ENCODE measurements around the gene PPP6R3.
"Not testable (repeated sequence)": the region's sequence is repeated elsewhere in the genome, so short reads cannot be mapped to it uniquely, and the experiment has no call there.

PPP6R3 gene, protein sequence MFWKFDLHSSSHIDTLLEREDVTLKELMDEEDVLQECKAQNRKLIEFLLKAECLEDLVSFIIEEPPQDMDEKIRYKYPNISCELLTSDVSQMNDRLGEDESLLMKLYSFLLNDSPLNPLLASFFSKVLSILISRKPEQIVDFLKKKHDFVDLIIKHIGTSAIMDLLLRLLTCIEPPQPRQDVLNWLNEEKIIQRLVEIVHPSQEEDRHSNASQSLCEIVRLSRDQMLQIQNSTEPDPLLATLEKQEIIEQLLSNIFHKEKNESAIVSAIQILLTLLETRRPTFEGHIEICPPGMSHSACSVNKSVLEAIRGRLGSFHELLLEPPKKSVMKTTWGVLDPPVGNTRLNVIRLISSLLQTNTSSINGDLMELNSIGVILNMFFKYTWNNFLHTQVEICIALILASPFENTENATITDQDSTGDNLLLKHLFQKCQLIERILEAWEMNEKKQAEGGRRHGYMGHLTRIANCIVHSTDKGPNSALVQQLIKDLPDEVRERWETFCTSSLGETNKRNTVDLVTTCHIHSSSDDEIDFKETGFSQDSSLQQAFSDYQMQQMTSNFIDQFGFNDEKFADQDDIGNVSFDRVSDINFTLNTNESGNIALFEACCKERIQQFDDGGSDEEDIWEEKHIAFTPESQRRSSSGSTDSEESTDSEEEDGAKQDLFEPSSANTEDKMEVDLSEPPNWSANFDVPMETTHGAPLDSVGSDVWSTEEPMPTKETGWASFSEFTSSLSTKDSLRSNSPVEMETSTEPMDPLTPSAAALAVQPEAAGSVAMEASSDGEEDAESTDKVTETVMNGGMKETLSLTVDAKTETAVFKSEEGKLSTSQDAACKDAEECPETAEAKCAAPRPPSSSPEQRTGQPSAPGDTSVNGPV

DNA sequence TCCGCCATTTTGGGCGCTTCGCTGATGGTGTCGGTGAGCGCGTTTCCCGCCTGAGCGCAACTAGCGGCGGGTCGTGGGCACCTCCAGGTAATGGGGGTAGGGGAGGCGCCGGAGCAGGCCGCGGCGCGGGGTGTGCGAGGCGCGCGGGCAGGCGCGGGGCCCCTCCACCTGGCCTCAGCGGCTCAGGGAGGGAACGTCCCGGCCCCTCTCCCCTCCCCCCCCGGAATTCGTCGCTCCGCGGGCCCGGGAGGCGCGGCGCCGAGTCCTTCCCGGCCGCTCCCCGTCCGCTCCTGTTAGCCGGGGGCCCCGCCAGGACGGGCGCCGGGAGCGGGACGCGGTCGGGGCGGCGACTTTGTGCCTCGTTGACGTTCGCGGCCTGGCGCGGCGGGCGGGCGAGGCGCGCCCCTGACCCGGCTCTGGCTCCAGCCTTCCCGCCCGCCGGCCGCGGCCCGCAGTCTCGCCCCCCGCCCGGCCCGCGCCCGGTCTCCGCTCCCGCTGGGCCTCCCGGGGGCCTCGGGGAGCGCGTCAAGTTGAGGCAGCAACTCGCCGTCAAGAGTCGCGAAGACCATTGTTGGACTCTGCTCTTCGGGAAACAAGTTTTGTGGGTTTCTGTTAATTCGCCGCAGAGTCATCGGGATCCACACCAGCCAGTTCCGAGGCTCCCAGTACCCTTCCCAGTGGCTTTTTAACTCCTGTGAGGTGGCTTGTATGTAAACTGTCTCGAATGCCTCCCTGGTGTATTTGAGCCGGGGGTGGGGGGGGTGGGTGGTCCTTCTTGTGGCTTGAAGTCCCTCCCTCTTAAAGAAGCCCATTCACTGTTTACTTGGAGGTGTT is at the start of gene PPP6R3:
PPP6R3 (plus strand) TSS at position 12 of the 834 bp plus-strand sequence. CDS start 76,913 bp downstream, outside the sequence.
- DNase-seq: peak; percentile 42

DNA sequence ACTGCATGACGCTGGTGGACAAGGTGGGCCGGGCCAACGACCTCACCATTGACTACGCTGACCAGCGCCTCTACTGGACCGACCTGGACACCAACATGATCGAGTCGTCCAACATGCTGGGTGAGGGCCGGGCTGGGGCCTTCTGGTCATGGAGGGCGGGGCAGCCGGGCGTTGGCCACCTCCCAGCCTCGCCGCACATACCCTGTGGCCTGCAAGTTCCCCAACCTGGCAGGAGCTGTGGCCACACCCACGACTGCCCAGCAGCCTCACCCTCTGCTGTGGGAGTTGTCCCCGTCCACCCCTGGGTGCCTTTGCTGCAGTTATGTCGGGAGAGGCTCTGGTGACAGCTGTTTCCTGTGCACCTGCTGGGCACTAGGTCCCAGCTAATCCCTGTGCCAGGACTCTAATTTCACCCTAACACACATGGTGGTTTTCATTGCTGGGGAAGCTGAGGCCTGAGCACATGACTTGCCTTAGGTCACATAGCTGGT is 49.0 kb upstream of the PPP6R3 start:
- DNase-seq: no peak

DNA sequence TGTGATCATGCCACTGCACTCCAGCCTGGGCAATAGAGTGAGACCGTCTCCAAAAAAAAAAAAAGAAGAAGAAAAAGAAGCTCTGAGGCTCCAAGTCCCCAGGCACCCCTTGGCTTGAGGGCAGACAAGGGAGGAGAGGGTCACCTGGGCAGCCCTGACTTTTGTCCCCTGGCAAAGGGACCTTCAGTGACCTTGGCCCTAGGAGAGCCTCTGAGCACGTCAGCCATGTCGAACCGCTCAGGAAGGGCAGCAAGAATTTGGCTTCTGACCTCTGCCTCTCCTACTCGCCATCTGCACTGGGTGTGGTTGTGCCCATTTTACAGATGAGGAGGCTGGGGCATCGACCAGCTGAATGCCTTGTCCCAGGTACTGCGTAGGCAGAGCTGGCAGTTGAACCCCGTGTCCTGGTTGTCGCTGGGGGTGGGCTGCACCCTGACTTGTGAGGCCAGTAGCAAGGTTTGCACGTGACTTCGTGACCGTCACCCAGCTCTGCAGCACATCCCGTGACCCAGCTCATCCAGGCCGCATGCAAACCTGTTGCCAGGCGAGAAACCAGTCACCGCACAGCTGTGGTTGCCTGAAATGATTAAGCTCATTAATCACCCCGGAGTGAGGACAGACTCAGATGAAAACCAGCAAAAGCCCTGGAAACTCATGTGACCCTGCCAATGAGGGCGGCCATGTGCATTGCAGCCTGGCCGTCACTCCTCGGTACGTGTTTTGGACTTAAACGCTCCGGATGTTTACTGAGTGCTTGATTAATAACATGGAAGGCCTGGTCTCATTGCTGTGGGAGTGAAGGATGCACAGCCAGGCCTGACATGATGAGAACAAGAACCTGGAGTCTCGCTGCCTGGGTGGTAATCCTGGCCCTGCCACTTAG is 47.7 kb upstream of the PPP6R3 start:
- DNase-seq: no peak

DNA sequence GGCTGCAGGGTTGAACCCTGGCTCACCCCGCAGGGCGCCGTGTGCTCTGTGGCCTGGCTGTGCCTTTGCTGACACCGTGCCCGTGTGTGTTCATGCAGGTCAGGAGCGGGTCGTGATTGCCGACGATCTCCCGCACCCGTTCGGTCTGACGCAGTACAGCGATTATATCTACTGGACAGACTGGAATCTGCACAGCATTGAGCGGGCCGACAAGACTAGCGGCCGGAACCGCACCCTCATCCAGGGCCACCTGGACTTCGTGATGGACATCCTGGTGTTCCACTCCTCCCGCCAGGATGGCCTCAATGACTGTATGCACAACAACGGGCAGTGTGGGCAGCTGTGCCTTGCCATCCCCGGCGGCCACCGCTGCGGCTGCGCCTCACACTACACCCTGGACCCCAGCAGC is 47.0 kb upstream of the PPP6R3 start:
- DNase-seq: no peak

DNA sequence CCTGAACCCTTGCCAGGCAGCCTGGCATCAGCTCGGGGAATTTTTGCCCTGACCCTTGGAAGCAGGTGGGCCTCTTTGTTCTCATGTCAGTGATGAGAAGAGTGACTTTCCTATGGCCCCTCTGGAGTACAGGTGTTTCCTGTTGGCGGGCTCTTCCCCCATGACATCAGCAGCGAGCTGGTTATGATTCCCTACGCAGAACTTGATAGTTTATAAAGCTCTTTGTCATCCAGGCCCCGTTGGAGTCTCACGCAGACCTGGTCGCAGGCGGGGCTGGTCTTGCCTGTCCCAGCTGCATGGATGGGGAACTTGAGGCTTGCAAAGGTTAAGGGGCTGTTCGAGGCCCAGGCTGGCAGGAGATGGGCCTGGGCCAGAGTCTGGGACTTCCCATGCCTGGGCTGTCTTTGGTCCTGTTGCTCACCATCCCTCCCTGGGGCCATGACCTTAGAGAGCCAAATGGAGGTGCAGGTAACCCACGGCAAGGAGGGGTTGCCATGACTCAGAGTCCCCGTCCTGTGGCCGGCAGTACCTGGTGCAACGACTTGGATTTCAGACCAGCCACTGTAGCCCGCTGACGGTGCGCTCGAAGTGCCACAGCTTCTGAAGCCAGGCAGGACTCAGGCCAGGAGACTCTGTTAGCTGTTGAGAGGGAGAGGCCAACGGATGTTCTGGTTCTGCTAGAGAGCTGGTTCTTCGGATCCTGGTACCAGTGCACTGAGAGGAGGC is 45.9 kb upstream of the PPP6R3 start:
- DNase-seq: no peak

DNA sequence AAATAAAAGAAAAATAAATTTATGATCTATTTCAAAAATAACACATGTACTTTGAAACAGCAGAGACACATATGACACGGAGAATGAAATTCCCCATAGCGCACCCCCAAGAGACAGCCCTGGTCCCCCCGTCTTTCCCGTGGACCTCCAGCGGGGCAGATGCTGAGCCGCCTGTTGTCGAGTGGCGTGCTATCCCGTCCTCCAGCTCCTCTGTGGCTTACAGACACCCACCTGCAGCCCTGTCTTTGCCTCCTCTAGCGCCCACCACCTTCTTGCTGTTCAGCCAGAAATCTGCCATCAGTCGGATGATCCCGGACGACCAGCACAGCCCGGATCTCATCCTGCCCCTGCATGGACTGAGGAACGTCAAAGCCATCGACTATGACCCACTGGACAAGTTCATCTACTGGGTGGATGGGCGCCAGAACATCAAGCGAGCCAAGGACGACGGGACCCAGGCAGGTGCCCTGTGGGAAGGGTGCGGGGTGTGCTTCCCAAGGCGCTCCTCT is 44.4 kb upstream of the PPP6R3 start:
- DNase-seq: no peak

DNA sequence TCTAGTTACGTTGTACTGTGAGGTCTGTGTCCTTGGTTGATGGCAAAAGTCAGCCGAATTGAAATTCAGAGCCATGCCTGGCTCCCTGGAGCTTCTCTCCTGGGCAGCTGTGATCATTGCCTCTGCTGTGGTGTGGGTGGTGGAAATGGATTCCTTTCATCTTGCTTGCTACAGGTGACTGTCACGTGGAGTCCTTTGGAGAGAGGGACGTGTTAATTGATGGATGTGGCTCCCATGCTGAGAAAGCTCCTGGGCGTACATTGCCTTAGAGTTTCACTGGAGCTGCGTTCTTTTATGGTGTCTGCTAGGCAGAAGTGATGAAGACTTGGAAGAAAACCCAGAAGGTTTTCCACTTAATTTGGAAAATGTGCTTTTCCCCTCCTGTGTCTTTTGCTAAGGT is 41.9 kb upstream of the PPP6R3 start:
- no peak for DNase-seq

DNA sequence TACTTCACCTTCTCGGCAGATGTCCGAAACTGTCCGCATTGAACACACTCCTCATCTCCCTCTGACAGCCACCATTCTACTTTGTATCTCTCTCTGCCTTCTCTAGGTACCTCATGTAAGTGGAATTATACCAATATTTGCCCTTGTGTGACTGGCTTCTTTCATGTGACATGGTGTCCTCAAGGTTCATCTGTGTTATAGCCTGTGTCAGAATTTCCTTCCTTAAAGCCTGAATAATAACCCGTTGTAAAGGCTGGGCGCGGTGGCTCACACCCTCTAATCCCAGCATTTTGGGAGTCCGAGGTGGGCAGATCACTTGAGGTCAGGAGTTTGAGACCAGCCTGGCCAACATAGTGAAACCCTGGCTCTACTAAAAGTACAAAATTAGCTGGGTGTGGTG is 40.4 kb upstream of the PPP6R3 start:
- DNase-seq: no peak

DNA sequence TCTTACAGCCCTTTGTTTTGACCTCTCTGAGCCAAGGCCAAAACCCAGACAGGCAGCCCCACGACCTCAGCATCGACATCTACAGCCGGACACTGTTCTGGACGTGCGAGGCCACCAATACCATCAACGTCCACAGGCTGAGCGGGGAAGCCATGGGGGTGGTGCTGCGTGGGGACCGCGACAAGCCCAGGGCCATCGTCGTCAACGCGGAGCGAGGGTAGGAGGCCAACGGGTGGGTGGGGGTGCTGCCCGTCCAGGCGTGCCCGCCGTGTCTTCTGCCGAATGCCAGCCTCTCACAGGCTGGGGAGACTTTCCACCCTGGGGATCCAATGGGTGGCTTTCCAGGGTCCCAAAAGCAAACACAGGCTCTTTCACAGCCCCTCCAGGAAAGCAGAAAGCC is 37.1 kb upstream of the PPP6R3 start:
- DNase-seq: no peak

DNA sequence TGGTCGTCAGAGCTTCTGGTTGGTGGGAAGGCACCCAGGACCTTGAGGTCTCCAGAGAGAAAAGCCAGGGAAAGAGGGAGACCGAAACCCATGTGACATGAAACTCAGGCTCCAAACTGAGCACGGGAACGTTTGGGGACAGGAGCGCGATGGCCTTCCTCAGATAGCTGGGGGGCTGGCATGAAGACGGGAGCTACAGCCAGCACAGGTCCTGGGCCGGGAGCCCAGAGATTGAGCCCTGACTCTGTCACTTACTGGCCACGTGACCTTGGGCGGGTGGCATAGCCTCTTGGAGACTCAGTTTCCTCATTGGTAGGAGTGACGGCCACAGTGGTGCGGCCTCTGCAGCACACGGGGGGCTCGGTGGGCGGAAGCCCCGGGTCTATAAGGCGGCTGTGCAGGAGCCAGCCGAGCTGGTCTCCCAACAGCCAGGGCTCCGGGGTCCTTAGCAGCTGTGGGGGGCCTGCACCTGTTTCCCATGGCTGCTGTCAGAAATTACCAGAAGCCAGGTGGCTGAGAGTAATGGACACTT is 36.4 kb upstream of the PPP6R3 start:
- no peak for DNase-seq

DNA sequence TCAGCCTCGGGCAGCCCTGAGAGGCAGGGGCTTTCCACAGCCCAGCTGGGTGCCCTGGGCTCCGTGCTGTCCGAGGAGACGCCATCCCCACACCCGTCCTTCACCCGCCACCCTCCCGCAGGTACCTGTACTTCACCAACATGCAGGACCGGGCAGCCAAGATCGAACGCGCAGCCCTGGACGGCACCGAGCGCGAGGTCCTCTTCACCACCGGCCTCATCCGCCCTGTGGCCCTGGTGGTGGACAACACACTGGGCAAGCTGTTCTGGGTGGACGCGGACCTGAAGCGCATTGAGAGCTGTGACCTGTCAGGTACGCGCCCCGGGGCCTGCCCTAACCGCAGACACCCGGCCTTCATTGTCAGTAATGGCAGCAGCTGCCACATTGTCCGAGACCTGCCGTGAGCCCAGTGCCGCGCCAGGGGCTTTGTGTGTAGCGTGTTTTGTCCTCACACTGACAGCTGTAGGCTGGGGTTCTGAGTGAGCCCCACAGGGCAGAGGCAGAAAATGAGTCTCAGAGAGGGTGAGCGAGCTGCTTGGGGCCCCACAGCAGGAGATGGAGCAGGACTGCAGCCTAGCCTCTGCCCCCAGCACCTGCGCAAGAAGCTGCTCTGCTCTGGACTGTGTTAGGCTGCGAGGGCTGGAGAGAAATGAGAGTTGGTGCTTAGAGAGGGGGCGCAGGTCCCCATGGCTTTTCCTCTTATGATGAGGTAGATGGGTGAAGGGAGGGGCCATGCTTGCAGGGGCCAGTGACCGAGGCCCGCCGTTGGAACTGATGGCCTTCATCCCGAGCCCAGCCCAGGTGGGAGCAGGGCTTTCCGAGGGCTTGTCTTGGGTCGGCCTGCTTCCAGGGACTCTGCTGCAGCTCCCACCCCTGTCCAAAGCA is 35.3 kb upstream of the PPP6R3 start:
- DNase-seq: no peak

DNA sequence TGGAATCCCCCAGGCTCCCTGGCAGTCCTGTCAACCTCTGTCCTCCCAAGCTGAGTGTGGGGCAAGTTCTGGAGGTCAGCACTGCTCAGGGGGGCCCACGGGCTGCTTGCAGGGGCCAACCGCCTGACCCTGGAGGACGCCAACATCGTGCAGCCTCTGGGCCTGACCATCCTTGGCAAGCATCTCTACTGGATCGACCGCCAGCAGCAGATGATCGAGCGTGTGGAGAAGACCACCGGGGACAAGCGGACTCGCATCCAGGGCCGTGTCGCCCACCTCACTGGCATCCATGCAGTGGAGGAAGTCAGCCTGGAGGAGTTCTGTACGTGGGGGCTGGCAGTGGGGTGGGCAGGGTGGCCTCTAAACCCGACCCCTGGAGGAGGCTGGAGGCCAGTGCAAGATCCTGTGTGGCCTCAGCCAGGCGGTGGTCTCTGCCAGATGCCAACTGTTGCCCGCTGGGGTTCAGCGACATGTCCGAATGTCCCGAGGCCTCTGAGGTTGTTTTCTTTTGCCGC is 34.6 kb upstream of the PPP6R3 start:
- DNase-seq: no peak

DNA sequence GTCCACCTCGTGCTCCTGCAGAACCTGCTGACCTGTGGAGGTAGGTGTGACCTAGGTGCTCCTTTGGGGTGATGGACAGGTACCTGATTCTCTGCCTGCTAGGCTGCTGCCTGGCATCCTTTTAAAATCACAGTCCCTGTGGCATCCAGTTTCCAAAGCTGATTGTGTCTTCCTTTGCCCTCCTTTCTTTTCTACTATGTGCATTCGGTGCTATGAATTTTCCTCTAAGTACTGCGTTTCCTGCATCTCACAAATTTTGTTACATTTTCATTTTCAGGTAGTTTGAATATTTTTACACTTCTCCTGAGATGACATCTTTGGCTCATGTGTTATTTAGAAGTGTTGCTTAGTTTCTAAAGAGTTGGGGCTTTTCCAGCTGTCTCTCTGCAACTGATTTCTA is 30.9 kb upstream of the PPP6R3 start:
- no peak for DNase-seq

DNA sequence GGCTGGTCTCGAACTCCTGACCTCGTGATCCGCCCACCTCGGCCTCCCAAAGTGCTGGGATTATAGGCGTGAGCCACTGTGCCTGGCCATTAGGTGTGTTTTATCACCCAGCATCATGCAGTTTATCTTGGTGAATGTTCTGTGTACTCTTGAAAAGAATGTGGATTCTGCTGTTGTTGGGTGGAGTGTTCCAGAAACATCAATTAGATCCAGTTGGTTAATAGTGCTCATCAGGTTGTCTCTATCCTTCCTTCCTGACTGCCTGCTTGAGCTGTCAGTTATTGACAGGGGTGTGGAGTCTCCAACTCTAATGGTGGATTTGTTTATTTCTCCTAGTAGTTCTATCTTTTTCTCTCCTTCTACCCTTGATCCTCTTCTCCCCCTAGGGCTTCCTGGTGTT is 30.2 kb upstream of the PPP6R3 start:
- no peak for DNase-seq

DNA sequence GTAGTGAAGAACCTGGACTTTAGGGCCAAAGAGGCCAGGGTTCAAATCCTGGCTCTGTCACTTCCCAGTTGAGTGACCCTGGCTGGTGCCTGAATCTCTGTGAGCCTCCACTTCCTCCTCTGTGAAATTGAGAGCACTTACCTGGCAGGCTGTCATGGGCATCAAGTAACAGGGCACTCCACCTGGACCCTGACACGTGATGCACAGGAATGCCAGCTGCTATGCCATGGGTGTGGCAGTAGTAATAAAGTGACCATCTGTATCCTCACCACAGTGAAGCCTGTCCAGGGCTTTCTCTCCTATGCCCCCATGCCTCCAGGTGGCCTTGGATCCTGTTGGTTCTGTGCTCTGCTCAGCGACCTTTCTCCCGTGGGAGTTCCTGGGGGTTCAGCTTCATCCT is 29.8 kb upstream of the PPP6R3 start:
- no peak for DNase-seq

DNA sequence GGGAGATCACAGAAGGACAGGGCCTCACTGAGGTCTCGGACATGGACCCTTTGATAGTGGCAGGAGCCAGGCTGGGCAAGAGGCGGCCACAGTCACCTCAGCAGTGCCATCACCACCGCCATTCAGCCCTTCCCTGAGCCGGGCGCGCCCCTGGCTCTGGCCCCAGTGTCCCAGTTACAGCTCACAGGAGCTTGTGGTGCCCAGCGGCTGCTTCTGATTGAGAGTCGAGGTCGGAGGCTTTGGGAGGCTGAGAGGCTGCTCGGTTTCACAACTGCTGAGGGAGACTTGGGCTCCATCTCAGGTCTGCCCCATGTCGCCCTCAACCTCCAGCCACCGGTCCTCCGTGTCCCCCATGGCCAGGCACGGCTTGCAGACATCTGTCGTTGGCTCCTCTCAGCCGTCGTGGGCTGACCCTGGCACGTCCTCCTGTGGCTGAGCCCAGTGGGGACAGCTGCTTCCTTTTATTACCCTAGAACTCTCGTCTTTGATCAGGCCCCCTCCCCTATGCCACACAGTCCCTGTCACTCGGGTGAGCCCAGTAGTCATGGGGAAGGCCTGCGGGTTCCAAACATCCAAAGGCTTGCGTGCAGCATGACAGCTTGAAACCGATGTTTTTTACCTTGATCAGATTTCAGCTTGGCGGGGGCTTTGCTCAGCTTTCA is 28.4 kb upstream of the PPP6R3 start:
- no peak for DNase-seq

DNA sequence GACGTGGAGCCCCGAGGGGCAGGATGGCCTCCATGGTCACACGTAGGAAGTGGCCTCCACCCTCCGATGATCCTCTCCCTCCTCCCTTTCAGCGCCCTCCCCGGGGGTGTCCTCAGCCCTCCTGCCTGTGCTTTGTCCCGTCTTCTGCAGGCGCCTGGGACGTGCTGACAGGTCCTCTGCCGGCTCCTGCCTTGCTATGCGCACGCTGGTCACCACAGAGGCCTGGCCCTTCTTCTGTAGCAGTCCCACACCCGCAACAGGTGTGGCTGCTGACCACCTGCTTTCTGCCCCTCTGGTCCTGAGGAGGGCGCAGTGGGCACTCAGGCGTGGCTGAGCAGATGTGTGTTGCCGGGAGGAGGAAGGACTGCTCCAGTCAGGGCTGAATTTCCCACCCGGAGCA is 27.7 kb upstream of the PPP6R3 start:
- DNase-seq: no peak

DNA sequence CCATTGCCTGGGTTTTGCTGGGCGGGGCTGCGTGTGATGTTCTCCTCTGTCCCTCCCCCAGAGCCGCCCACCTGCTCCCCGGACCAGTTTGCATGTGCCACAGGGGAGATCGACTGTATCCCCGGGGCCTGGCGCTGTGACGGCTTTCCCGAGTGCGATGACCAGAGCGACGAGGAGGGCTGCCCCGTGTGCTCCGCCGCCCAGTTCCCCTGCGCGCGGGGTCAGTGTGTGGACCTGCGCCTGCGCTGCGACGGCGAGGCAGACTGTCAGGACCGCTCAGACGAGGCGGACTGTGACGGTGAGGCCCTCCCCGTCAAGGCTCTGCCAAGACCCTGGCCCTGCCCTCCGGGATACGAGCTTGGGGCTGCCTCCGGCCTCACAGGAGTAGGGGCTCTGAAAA is 27.0 kb upstream of the PPP6R3 start:
- DNase-seq: no peak

DNA sequence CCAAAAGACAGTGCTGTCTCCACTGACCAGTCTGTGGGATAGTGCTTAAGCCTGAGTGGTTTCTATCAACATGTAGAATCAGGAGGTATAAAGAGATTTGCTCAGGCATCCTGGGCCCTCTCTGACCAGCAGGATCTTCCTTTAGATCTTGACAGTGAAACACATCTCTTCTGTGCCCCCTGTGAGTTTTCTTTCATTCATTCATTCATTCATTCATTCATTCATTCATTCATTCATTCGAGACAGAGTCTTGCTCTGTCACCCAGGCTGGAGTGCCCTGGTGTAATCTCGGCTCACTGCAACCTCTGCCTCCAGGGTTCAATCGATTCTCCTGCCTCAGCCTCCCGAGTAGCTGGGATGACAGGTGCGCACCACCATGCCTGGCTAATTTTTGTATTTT is 26.4 kb upstream of the PPP6R3 start:
- DNase-seq: not testable (repeated sequence)

All from NCI-H1105 treated with DMSO at 0.1 percent for 48 hours (cell line).